Measurements from ENCODE around the gene NHSL2.

DNA sequence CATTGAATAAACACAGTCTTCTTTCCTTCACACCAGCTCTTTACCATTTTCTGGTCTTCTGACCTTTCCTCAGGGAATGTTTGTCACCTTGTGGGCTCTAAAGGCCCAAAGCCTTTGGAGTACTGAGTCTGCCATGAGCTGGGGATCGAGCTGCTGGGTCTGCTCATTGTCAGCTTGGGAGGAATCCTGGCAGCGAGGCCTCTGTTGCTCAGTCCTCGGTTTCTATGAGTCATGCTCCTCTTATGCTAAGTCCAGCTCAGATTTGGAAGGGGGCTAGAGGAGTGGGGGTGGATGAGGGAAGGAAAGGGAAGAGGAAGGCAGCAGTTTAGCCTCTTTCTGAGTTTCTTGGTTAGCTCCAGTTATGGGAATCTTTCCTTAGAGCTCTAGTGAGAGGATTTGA, 31.1 kb downstream of the NHSL2 start:
- TF ChIP-seq, protein P1, sequence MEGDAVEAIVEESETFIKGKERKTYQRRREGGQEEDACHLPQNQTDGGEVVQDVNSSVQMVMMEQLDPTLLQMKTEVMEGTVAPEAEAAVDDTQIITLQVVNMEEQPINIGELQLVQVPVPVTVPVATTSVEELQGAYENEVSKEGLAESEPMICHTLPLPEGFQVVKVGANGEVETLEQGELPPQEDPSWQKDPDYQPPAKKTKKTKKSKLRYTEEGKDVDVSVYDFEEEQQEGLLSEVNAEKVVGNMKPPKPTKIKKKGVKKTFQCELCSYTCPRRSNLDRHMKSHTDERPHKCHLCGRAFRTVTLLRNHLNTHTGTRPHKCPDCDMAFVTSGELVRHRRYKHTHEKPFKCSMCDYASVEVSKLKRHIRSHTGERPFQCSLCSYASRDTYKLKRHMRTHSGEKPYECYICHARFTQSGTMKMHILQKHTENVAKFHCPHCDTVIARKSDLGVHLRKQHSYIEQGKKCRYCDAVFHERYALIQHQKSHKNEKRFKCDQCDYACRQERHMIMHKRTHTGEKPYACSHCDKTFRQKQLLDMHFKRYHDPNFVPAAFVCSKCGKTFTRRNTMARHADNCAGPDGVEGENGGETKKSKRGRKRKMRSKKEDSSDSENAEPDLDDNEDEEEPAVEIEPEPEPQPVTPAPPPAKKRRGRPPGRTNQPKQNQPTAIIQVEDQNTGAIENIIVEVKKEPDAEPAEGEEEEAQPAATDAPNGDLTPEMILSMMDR (conservative IDR thresholded peaks at IDR 0.05), result no peak
- no peak for TF ChIP-seq EZH2 (IDR thresholded peaks at IDR 0.05; ENCODE audit: low read depth)

Data from PC-9 (cell line).